Measurements from ENCODE around the gene FOXG1.

The FOXG1 gene

GRCh38 chr14:28807518-28807917, 40.9 kb downstream of the FOXG1 start:
- Mint-ChIP-seq H3K27me3 (no peaks in the 10 kb centered on the region), H3K9me3 (peaks cover 15 to 39% of the 10 kb centered on the region in 2 donors), H3K4me3 (no peak overlapping the region), H3K27ac (no peak overlapping the region), H3K36me3 (ENCODE audit: insufficient read depth) (peaks cover 2% of the 10 kb centered on the region), H3K4me1 (ENCODE audit: low read depth in 2 of 2) (no peaks in the 10 kb centered on the region)
- no peak for DNase-seq
- no peak for ATAC-seq (replicated peaks)

GRCh38 chr14:28813810-28814209, 47.2 kb downstream of the FOXG1 start:
- Mint-ChIP-seq H3K4me3 (no peak overlapping the region), H3K36me3 (ENCODE audit: insufficient read depth) (peaks cover 2% of the 10 kb centered on the region), H3K27me3 (no peaks in the 10 kb centered on the region), H3K9me3 (peaks cover 12 to 22% of the 10 kb centered on the region in 2 donors), H3K4me1 (ENCODE audit: low read depth in 2 of 2) (no peaks in the 10 kb centered on the region), H3K27ac (no peak overlapping the region)
- ATAC-seq (replicated peaks) (no peak), DNase-seq (no peak)

Measured in effector memory CD8-positive, alpha-beta T cell (primary cell).